PC-3 (cell line): Measurements from ENCODE around the gene ARRDC5.
"Not testable (repeated sequence)": the region's sequence is repeated elsewhere in the genome, so short reads cannot be mapped to it uniquely, and the experiment has no call there.

Experiments used
- EZH2phosphoT487 ChIP-seq: fragments of 300-600 bp; sonication (generic); IDR thresholded peaks from 2 replicates; pipeline ENCODE4 v1.6.1; 2018; ENCODE audit warnings: mild to moderate bottlenecking, antibody characterized with exemption, low read length, borderline replicate concordance
- TF ChIP-seq, protein P1 (sequence below): fragments of 300-600 bp; sonication (generic); conservative IDR thresholded peaks from 2 replicates; pipeline ENCODE4 v1.5.1; 2017; ENCODE audit warnings: antibody characterized with exemption, low read depth, mild to moderate bottlenecking, low read length

DNA sequence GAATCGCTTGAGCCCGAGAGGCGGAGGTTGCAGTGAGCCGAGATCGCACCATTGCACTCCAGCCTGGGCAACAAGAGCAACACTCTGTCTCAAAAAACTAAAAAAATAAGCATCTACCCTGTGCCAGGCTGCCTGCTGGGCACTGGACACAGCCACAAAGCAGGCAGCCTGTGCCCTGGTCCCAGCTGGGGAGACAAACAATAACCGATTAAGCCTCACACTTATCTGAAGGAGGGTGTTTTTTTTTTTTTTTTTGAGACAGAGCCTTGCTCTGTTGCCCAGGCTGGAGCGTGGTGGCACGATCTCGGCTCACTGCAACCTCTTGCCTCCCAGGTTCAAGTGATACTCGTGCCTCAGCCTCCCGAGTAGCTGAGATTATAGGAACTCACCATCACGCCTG, 46.2 kb downstream of the ARRDC5 start:
- TF ChIP-seq, protein P1, sequence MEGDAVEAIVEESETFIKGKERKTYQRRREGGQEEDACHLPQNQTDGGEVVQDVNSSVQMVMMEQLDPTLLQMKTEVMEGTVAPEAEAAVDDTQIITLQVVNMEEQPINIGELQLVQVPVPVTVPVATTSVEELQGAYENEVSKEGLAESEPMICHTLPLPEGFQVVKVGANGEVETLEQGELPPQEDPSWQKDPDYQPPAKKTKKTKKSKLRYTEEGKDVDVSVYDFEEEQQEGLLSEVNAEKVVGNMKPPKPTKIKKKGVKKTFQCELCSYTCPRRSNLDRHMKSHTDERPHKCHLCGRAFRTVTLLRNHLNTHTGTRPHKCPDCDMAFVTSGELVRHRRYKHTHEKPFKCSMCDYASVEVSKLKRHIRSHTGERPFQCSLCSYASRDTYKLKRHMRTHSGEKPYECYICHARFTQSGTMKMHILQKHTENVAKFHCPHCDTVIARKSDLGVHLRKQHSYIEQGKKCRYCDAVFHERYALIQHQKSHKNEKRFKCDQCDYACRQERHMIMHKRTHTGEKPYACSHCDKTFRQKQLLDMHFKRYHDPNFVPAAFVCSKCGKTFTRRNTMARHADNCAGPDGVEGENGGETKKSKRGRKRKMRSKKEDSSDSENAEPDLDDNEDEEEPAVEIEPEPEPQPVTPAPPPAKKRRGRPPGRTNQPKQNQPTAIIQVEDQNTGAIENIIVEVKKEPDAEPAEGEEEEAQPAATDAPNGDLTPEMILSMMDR, result not testable (repeated sequence)
- TF ChIP-seq EZH2phosphoT487, result not testable (repeated sequence)
